ENCODE measurements around the gene CFAP45. TPM values are rescaled to one million over a fixed set of nuclear protein-coding genes. Genes with fewer than 3 reads are reported as not detected.

CFAP45 gene
- total RNA-seq, 1 experiment from 2014 or later, result 1.0 TPM

- no peak for DNase-seq (ENCODE audit: low read depth)
Measured at GRCh38 chr1:159828581-159829272, 71.2 kb downstream of the CFAP45 start.

- DNase-seq (ENCODE audit: low read depth), result no peak
Measured at GRCh38 chr1:159828176-159828575, 71.8 kb downstream of the CFAP45 start.

GRCh38 chr1:159827549-159827948 is 72.4 kb downstream of the CFAP45 start:
- no peak for DNase-seq (ENCODE audit: low read depth)

DNA sequence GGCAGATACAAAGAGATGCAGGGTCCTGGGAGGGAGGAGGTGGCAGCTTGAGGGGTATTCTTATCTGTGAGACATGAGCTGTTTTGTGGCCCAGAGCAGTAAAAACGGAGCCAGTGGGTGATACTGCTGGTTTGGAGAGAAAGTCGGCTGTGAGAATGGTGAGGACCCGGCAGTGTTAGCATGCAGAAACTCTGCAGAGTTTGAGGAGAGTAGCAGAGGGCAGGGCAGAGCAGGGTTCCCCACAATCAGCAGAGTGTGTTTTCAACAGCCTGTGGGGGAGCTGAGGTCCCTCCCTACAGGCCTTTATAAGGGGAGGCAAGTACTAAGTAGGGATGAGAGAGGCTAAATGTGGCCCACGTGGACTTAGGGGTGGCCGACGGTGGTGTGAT is 72.9 kb downstream of the CFAP45 start:
- no peak for DNase-seq (ENCODE audit: low read depth)

- DNase-seq (ENCODE audit: low read depth), result no peak
Measured at GRCh38 chr1:159826441-159827101, 73.4 kb downstream of the CFAP45 start, which contains the start of gene SLAMF8. Gene SLAMF8 (plus strand): TSS chr1:159826873. CDS start chr1:159826899, 26 bp downstream.

- peak; percentile 47 for DNase-seq (ENCODE audit: low read depth)
Measured at GRCh38 chr1:159825564-159825963, 74.4 kb downstream of the CFAP45 start.

- DNase-seq (ENCODE audit: low read depth), result no peak
Measured at GRCh38 chr1:159823406-159823805, 76.6 kb downstream of the CFAP45 start.

Other genes with a start within 250 kb of the CFAP45 start
- not detected in 2 replicates for gene CRP, start 185.6 kb downstream of the CFAP45 start, total RNA-seq (2014; rRNA removed; shearing (Covaris generic))
- gene DUSP23, start 119.2 kb downstream of the CFAP45 start, total RNA-seq (2014; rRNA removed; shearing (Covaris generic)), result 25.6 and 37.0 TPM in 2 replicates
- not detected in 2 replicates for gene FCRL6, start 97.8 kb downstream of the CFAP45 start, total RNA-seq (2014; rRNA removed; shearing (Covaris generic))
- gene SLAMF8, start 73.3 kb downstream of the CFAP45 start, total RNA-seq (2014; rRNA removed; shearing (Covaris generic)), result 0.05 and 0.25 TPM in 2 replicates
- not detected in 2 replicates for gene VSIG8, start 37.5 kb downstream of the CFAP45 start, total RNA-seq (2014; rRNA removed; shearing (Covaris generic))
- gene TAGLN2, start 25.3 kb upstream of the CFAP45 start, total RNA-seq (2014; rRNA removed; shearing (Covaris generic)), result 491 and 526 TPM in 2 replicates
- gene IGSF9, start 45.4 kb upstream of the CFAP45 start, total RNA-seq (2014; rRNA removed; shearing (Covaris generic)), result 0.25 and 0.32 TPM in 2 replicates
- not detected in 2 replicates for gene SLAMF9, start 54.1 kb upstream of the CFAP45 start, total RNA-seq (2014; rRNA removed; shearing (Covaris generic))
- 3.4 and 4.0 TPM in 2 replicates for gene PIGM, start 131.8 kb upstream of the CFAP45 start, total RNA-seq (2014; rRNA removed; shearing (Covaris generic))
- gene KCNJ10, start 170.0 kb upstream of the CFAP45 start, total RNA-seq (2014; rRNA removed; shearing (Covaris generic)), result not detected in 2 replicates
- not detected in 2 replicates for gene KCNJ9, start 181.4 kb upstream of the CFAP45 start, total RNA-seq (2014; rRNA removed; shearing (Covaris generic))
- gene IGSF8, start 198.5 kb upstream of the CFAP45 start, total RNA-seq (2014; rRNA removed; shearing (Covaris generic)), result 11.4 and 29.9 TPM in 2 replicates
- gene ATP1A2, start 215.6 kb upstream of the CFAP45 start, total RNA-seq (2014; rRNA removed; shearing (Covaris generic)), result 0.05 TPM in 1 of 2 replicates, not detected in the other